ENCODE data around the gene DVL2.

The DVL2 gene

GRCh38 chr17:7219229-7219811 is 15.0 kb downstream of the DVL2 start:
- DNase-seq (ENCODE audit: low read depth): no peak

GRCh38 chr17:7218758-7219157 is 15.6 kb downstream of the DVL2 start:
- no peak for DNase-seq (ENCODE audit: low read depth)

GRCh38 chr17:7218166-7218565 is 16.2 kb downstream of the DVL2 start:
- no peak for DNase-seq (ENCODE audit: low read depth)

GRCh38 chr17:7217113-7217987 is 17.0 kb downstream of the DVL2 start:
- no peak for DNase-seq (ENCODE audit: low read depth)

GRCh38 chr17:7216242-7217112 is 17.8 kb downstream of the DVL2 start:
- no peak for DNase-seq (ENCODE audit: low read depth)

GRCh38 chr17:7215652-7216180 is 18.6 kb downstream of the DVL2 start:
- DNase-seq (ENCODE audit: low read depth): no peak

- DNase-seq (ENCODE audit: low read depth): no peak
Observed at GRCh38 chr17:7215136-7215638, 19.1 kb downstream of the DVL2 start.

- DNase-seq (ENCODE audit: low read depth): peak; percentile 98
Observed at GRCh38 chr17:7214300-7215135, 19.8 kb downstream of the DVL2 start.

GRCh38 chr17:7213895-7214299 is 20.4 kb downstream of the DVL2 start:
- DNase-seq (ENCODE audit: low read depth): no peak

GRCh38 chr17:7211491-7212273 is 22.6 kb downstream of the DVL2 start:
- DNase-seq (ENCODE audit: low read depth): no peak

GRCh38 chr17:7208754-7209460 is 25.4 kb downstream of the DVL2 start:
- DNase-seq (ENCODE audit: low read depth): no peak

- DNase-seq (ENCODE audit: low read depth): no peak
Observed at GRCh38 chr17:7208027-7208571, 26.2 kb downstream of the DVL2 start.

GRCh38 chr17:7207120-7208001 is 27.0 kb downstream of the DVL2 start:
- DNase-seq (ENCODE audit: low read depth): no peak

- no peak for DNase-seq (ENCODE audit: low read depth)
Observed at GRCh38 chr17:7205561-7205960, 28.8 kb downstream of the DVL2 start.

GRCh38 chr17:7204828-7205461 is 29.4 kb downstream of the DVL2 start:
- DNase-seq (ENCODE audit: low read depth): peak; percentile 85

- no peak for DNase-seq (ENCODE audit: low read depth)
Observed at GRCh38 chr17:7204336-7204735, 30.0 kb downstream of the DVL2 start.

GRCh38 chr17:7203391-7203790 is 30.9 kb downstream of the DVL2 start:
- no peak for DNase-seq (ENCODE audit: low read depth)
